ENCODE measurements around the gene AVPR2. TPM values are rescaled to one million over a fixed set of nuclear protein-coding genes. Genes with fewer than 3 reads are reported as not detected.

Gene AVPR2
- total and polyA plus RNA-seq, 9 of the 15 experiments (the other 6 are each of a cell fraction or from before 2014, with no cell fraction given), result not detected

GRCh38 chrX:153941336-153942252 is 37.1 kb downstream of the AVPR2 start:
- no peaks in the 10 kb centered on the region for H3K27me3 ChIP-seq (ENCODE audit: control insufficient read depth in 2 of 2, insufficient read depth in 2 of 2, low read length in 2 of 2)
- ChIA-PET POLR2A (interaction anchor here (0.6 kb wide), 2 partner anchors 31 to 214 kb away, joined by 3 read pairs; no protein-coding TSS in a partner anchor), CTCF (ENCODE audit: low intra/inter-chr PET ratio) (no interaction called here)
- peak overlapping the region; percentile 65 for H3K4me2 ChIP-seq (ENCODE audit: insufficient read depth, low read length)
- FAIRE-seq (no peak), ATAC-seq (peak; percentile 21), DNase-seq (ENCODE audit: extremely low read depth in 1 of 4, low spot score in 3 of 4) (peak in 3 of 4 experiments; percentile 34 to 62 (median 57))
- H3K27ac ChIP-seq (ENCODE audit: extremely low read depth, low read depth, low read length), result peak overlapping the region; percentile 74; the same call in 2 of the 3 replicates
- intact Hi-C loops (cut with micrococcal nuclease), result no loop called here
- BruUV-seq (replicated peaks), result no TSS peak
- no peaks in the 10 kb centered on the region for H4K20me1 ChIP-seq (replicated peaks; ENCODE audit: control insufficient read depth, insufficient read depth, low read length)
- in situ Hi-C loops (cut with MboI), result no loop called here
- no peaks in the 10 kb centered on the region for H3K9me1 ChIP-seq (ENCODE audit: control insufficient read depth, insufficient read depth, low read length)
- 0 out of 2 replicates have a peak overlapping the region, but pooled peaks have one; percentile 11 for H3K4me3 ChIP-seq
- H3K4me1 ChIP-seq (replicated peaks in 1 of 2; ENCODE audit: control insufficient read depth in 2 of 2, insufficient read depth in 2 of 2, low read length in 2 of 2), result peaks cover 14 to 53% of the 10 kb centered on the region in 2 experiments
- peak overlapping the region; percentile 60 to 75 for H3K9ac ChIP-seq (ENCODE audit: insufficient read depth in 1 of 2, low read depth in 2 of 2, low read length in 2 of 2)
- WGBS (ENCODE audit: insufficient coverage, low coverage, missing lambda C conversion rate), result 12% methylated on average over 15 of the region's 23 CpGs
- peaks cover 2% of the 10 kb centered on the region; the same call in 2 of the 3 replicates for H3K36me3 ChIP-seq (ENCODE audit: control insufficient read depth, insufficient read depth, low read length)
- no peaks in the 10 kb centered on the region for H3K9me3 ChIP-seq (replicated peaks; ENCODE audit: control insufficient read depth, insufficient read depth, low read depth, low read length)
- peaks cover 7% of the 10 kb centered on the region; the same call in 2 of the 3 replicates for H3K79me2 ChIP-seq (ENCODE audit: control insufficient read depth, insufficient read depth, low read length)
- H2AFZ ChIP-seq (ENCODE audit: low read depth, low read length), result peak overlapping the region; percentile 89
- TF ChIP-seq POLR2AphosphoS2 (IDR thresholded peaks at IDR 0.05; ENCODE audit: low read length) (no peak), THRA (IDR thresholded peaks at IDR 0.05) (no peak), USF2 (CRISPR knock-in tag; IDR thresholded peaks at IDR 0.05) (0 out of 2 replicates have a peak, but pooled peaks have one; percentile 9), ZNF395 (CRISPR knock-in tag; IDR thresholded peaks at IDR 0.05) (no peak), ZNF518B (CRISPR knock-in tag; IDR thresholded peaks at IDR 0.05) (no peak), RFX5 (IDR thresholded peaks at IDR 0.05; ENCODE audit: low read depth, low read length) (no peak), STAT6 (CRISPR knock-in tag; IDR thresholded peaks at IDR 0.05) (no peak), HMGN3 (IDR thresholded peaks at IDR 0.05; ENCODE audit: borderline replicate concordance, extremely low read depth, insufficient read length, low read depth, low read length) (no peak), RUNX1 (IDR thresholded peaks at IDR 0.05; ENCODE audit: low read depth) (no peak)

Measured in K562 (cell line).